Adipocyte (in vitro differentiated cells): ENCODE data around the gene MEF2D.

ENCODE experiments used
- DNase-seq: peaks from one replicate; pipeline ENCODE4 v3.0.0-alpha.2; 2015; ENCODE audit warnings: low read depth
- H3K27me3 ChIP-seq: replicated peaks from 2 replicates; pipeline ENCODE4 v1.7.0; 2013; ENCODE audit warnings: mild to moderate bottlenecking, low read length, moderate library complexity; ENCODE audit not compliant: control insufficient read depth, insufficient read depth
- H3K36me3 ChIP-seq: 2 replicates; pipeline ENCODE4 v1.7.0; 2013; ENCODE audit warnings: low read length, mild to moderate bottlenecking, moderate library complexity; ENCODE audit not compliant: control insufficient read depth, insufficient read depth, severe bottlenecking
- H3K4me1 ChIP-seq: 2 replicates; pipeline ENCODE4 v1.7.0; 2013; ENCODE audit warnings: mild to moderate bottlenecking, low read length, moderate library complexity; ENCODE audit not compliant: control insufficient read depth, insufficient read depth
- H3K4me3 ChIP-seq: 2 replicates; pipeline ENCODE4 v1.7.0; 2013; ENCODE audit warnings: mild to moderate bottlenecking, low read length, moderate library complexity
- H3K9ac ChIP-seq: 2 replicates; pipeline ENCODE4 v1.7.0; 2013; ENCODE audit warnings: mild to moderate bottlenecking, low read length, moderate library complexity
- H3K9me3 ChIP-seq: 2 replicates; pipeline ENCODE4 v1.7.0; 2013; ENCODE audit warnings: mild to moderate bottlenecking, low read length, moderate library complexity; ENCODE audit not compliant: control insufficient read depth

The MEF2D gene

GRCh38 chr1:156462954-156463795 is 37.4 kb downstream of the MEF2D start:
- Histone ChIP-seq H3K27me3 (no peaks in the 10 kb centered on the region), H3K4me3 (no peak overlapping the region), H3K4me1 (peaks cover 41% of the 10 kb centered on the region), H3K9ac (no peak overlapping the region), H3K36me3 (peaks cover 16% of the 10 kb centered on the region), H3K9me3 (no peaks in the 10 kb centered on the region)
- DNase-seq: no peak

GRCh38 chr1:156461781-156462647 is 38.6 kb downstream of the MEF2D start:
- Histone ChIP-seq H3K4me3 (no peak overlapping the region), H3K9ac (no peak overlapping the region), H3K9me3 (no peaks in the 10 kb centered on the region), H3K4me1 (peaks cover 44% of the 10 kb centered on the region), H3K27me3 (no peaks in the 10 kb centered on the region), H3K36me3 (peaks cover 7% of the 10 kb centered on the region)
- no peak for DNase-seq

- no peaks in the 10 kb centered on the region for H3K9me3 ChIP-seq
- peaks cover 38% of the 10 kb centered on the region for H3K4me1 ChIP-seq
- no peak overlapping the region for H3K4me3 ChIP-seq
- H3K36me3 ChIP-seq: no peaks in the 10 kb centered on the region
- DNase-seq: no peak
- no peaks in the 10 kb centered on the region for H3K27me3 ChIP-seq
- H3K9ac ChIP-seq: no peak overlapping the region
Measured at GRCh38 chr1:156461109-156461508, 39.5 kb downstream of the MEF2D start.

GRCh38 chr1:156460525-156460924 is 40.0 kb downstream of the MEF2D start:
- Histone ChIP-seq H3K27me3 (no peaks in the 10 kb centered on the region), H3K4me1 (peaks cover 32% of the 10 kb centered on the region), H3K4me3 (no peak overlapping the region), H3K36me3 (no peaks in the 10 kb centered on the region), H3K9me3 (no peaks in the 10 kb centered on the region), H3K9ac (no peak overlapping the region)
- DNase-seq: no peak

- peak; percentile 47 for DNase-seq
- H3K27me3 ChIP-seq: no peaks in the 10 kb centered on the region
- peaks cover 9% of the 10 kb centered on the region for H3K4me1 ChIP-seq
- H3K9ac ChIP-seq: no peak overlapping the region
- H3K9me3 ChIP-seq: no peaks in the 10 kb centered on the region
- H3K4me3 ChIP-seq: no peak overlapping the region
- H3K36me3 ChIP-seq: no peaks in the 10 kb centered on the region
Measured at GRCh38 chr1:156458181-156458503, 42.4 kb downstream of the MEF2D start.

- H3K4me1 ChIP-seq: peaks cover 16% of the 10 kb centered on the region
- no peaks in the 10 kb centered on the region for H3K9me3 ChIP-seq
- no peaks in the 10 kb centered on the region for H3K27me3 ChIP-seq
- no peaks in the 10 kb centered on the region for H3K36me3 ChIP-seq
- DNase-seq: peak; percentile 98
- peak overlapping the region; percentile 84 for H3K4me3 ChIP-seq
- H3K9ac ChIP-seq: peak overlapping the region; percentile 94
Measured at GRCh38 chr1:156456625-156457465, 43.7 kb downstream of the MEF2D start.

- DNase-seq: no peak
Measured at GRCh38 chr1:156455362-156455761, 45.2 kb downstream of the MEF2D start.

GRCh38 chr1:156452907-156453306 is 47.7 kb downstream of the MEF2D start:
- Histone ChIP-seq H3K27me3 (peaks cover 4% of the 10 kb centered on the region), H3K4me1 (peaks cover 20% of the 10 kb centered on the region), H3K9ac (no peak overlapping the region), H3K4me3 (no peak overlapping the region), H3K36me3 (no peaks in the 10 kb centered on the region), H3K9me3 (no peaks in the 10 kb centered on the region)
- no peak for DNase-seq

More at GRCh38 chr1:156455362-156455761, 45.2 kb downstream of the MEF2D start:
- Histone ChIP-seq H3K4me3 (no peak overlapping the region), H3K9me3 (no peaks in the 10 kb centered on the region), H3K4me1 (peaks cover 26% of the 10 kb centered on the region), H3K36me3 (no peaks in the 10 kb centered on the region), H3K27me3 (peaks cover 2% of the 10 kb centered on the region), H3K9ac (no peak overlapping the region)

- Histone ChIP-seq H3K36me3 (no peaks in the 10 kb centered on the region), H3K9me3 (no peaks in the 10 kb centered on the region), H3K9ac (no peak overlapping the region), H3K4me1 (peaks cover 17% of the 10 kb centered on the region), H3K27me3 (peaks cover 4% of the 10 kb centered on the region), H3K4me3 (no peak overlapping the region)
- DNase-seq: no peak
Measured at GRCh38 chr1:156451505-156452160, 48.9 kb downstream of the MEF2D start.

GRCh38 chr1:156448134-156448967 is 52.2 kb downstream of the MEF2D start:
- Histone ChIP-seq H3K27me3 (peaks cover 13% of the 10 kb centered on the region), H3K4me3 (no peak overlapping the region), H3K9ac (no peak overlapping the region), H3K36me3 (no peaks in the 10 kb centered on the region), H3K9me3 (no peaks in the 10 kb centered on the region), H3K4me1 (peaks cover 23% of the 10 kb centered on the region)
- DNase-seq: no peak
